Neural cell (in vitro differentiated cells): ENCODE results near the gene TEX38. TPM values are rescaled to one million over a fixed set of nuclear protein-coding genes. Genes with fewer than 3 reads are reported as not detected.
"Not testable (repeated sequence)": the region's sequence is repeated elsewhere in the genome, so short reads cannot be mapped to it uniquely, and the experiment has no call there.

Source experiments
- H2AFZ ChIP-seq: fragments of 200-600, 300-800 bp; sonication (generic), shearing (Covaris generic); 2 replicates; pipeline ENCODE4 v1.6.0; 2014; ENCODE audit warnings: low read depth, mild to moderate bottlenecking, antibody characterized with exemption, low read length, moderate library complexity
- H3F3A ChIP-seq: fragments of 200-600 bp; shearing (Covaris generic); 2 replicates; pipeline ENCODE4 v1.6.1; 2016; ENCODE audit warnings: mild to moderate bottlenecking, moderate library complexity, mixed read lengths, antibody characterized with exemption, low read length; ENCODE audit not compliant: insufficient read depth, poor library complexity, severe bottlenecking
- H3K27ac ChIP-seq: fragments of 200-600, 300-800 bp; sonication (generic), shearing (Covaris generic); 2 replicates; pipeline ENCODE4 v1.5.1; 2014; ENCODE audit warnings: mild to moderate bottlenecking, low read length, moderate library complexity
- H3K27me3 ChIP-seq: fragments of 300-800, 200-600 bp; sonication (generic), shearing (Covaris generic); 2 replicates; pipeline ENCODE4 v1.6.0; 2014; ENCODE audit warnings: mild to moderate bottlenecking, low read depth, low read length, moderate library complexity; ENCODE audit not compliant: insufficient read depth
- H3K36me3 ChIP-seq: fragments of 300-800, 200-600 bp; sonication (generic), shearing (Covaris generic); 2 replicates; pipeline ENCODE4 v1.5.1; 2014; ENCODE audit warnings: mild to moderate bottlenecking, antibody characterized with exemption, low read length, moderate library complexity; ENCODE audit not compliant: insufficient read depth
- H3K4me2 ChIP-seq: fragments of 300-800, 200-600 bp; sonication (generic), shearing (Covaris generic); 2 replicates; pipeline ENCODE4 v1.6.0; 2014; ENCODE audit warnings: mild to moderate bottlenecking, low read length
- H3K4me3 ChIP-seq: fragments of 300-800, 200-600 bp; sonication (generic), shearing (Covaris generic); 2 replicates; pipeline ENCODE4 v1.5.1; 2014; ENCODE audit warnings: mild to moderate bottlenecking, low read length, moderate library complexity
- H3K79me2 ChIP-seq: fragments of 200-600 bp; shearing (Covaris generic); replicated peaks from 2 replicates; pipeline ENCODE4 v1.6.0; 2014; ENCODE audit warnings: mild to moderate bottlenecking, low read length, moderate library complexity; ENCODE audit not compliant: insufficient read depth
- H3K9ac ChIP-seq: fragments of 300-800, 200-600 bp; sonication (generic), shearing (Covaris generic); 2 replicates; pipeline ENCODE4 v1.6.1; 2016; ENCODE audit warnings: mild to moderate bottlenecking, low read length, mixed read lengths
- H3K9me2 ChIP-seq: fragments of 200-600 bp; shearing (Covaris generic); 2 replicates; pipeline ENCODE4 v1.6.1; 2016; ENCODE audit warnings: mild to moderate bottlenecking, low read length, mixed read lengths; ENCODE audit not compliant: insufficient read depth
- H3K9me3 ChIP-seq: fragments of 200-600, 300-800 bp; sonication (generic), shearing (Covaris generic); 2 replicates; pipeline ENCODE4 v1.6.1; 2016; ENCODE audit warnings: mild to moderate bottlenecking, mixed run types, low read length, moderate library complexity, mixed read lengths
- H4K20me1 ChIP-seq: fragments of 200-600 bp; shearing (Covaris generic); 2 replicates; pipeline ENCODE4 v1.6.1; 2016; ENCODE audit warnings: mild to moderate bottlenecking, mixed run types; ENCODE audit not compliant: insufficient read depth
- EP300 ChIP-seq: fragments of 450-650 bp; conservative IDR thresholded peaks from 2 replicates; pipeline ENCODE4 v1.6.1; 2014; ENCODE audit warnings: antibody characterized with exemption, mild to moderate bottlenecking, moderate library complexity; ENCODE audit not compliant: poor library complexity, severe bottlenecking
- EZH2 ChIP-seq: fragments of 200-600, 300-800 bp; shearing (Covaris generic), sonication (generic); IDR thresholded peaks from 2 replicates; pipeline ENCODE4 v1.6.1; 2014; ENCODE audit warnings: antibody characterized with exemption, low read length, borderline replicate concordance, mild to moderate bottlenecking; ENCODE audit not compliant: insufficient read depth, poor library complexity, severe bottlenecking
- MXI1 ChIP-seq: fragments of 450-650 bp; conservative IDR thresholded peaks from 2 replicates; pipeline ENCODE4 v1.6.1; 2014; ENCODE audit warnings: antibody characterized with exemption, mild to moderate bottlenecking; ENCODE audit not compliant: poor library complexity, severe bottlenecking
- POLR2AphosphoS5 ChIP-seq: IDR thresholded peaks from 2 replicates; pipeline ENCODE4 v1.6.1; 2012
- RAD21 ChIP-seq: fragments of 450-650 bp; conservative IDR thresholded peaks from 2 replicates; pipeline ENCODE4 v1.6.1; 2014; ENCODE audit warnings: antibody characterized with exemption, mild to moderate bottlenecking, moderate library complexity
- SMC3 ChIP-seq: fragments of 450-650 bp; conservative IDR thresholded peaks from 2 replicates; pipeline ENCODE4 v1.6.1; 2014; ENCODE audit warnings: antibody characterized with exemption, mild to moderate bottlenecking, moderate library complexity; ENCODE audit not compliant: poor library complexity
- TAF1 ChIP-seq: IDR thresholded peaks from 2 replicates; pipeline ENCODE4 v1.6.1; 2012; ENCODE audit warnings: low read depth
- polyA plus RNA-seq: library from polyadenylated mRNA; depleted of rRNA; stranded (reverse); fragments of >200 nt; gene quantifications from 2 replicates; pipeline ENCODE4 v1.2.3, GENCODE V29; 2014
- TF ChIP-seq, protein P1 (sequence below): fragments of 450-650 bp; IDR thresholded peaks from 2 replicates; pipeline ENCODE4 v1.5.1; 2014; ENCODE audit warnings: antibody characterized with exemption, mild to moderate bottlenecking, moderate library complexity; ENCODE audit not compliant: poor library complexity, severe bottlenecking
- TF ChIP-seq, protein P2 (sequence below): IDR thresholded peaks from 2 replicates; pipeline ENCODE4 v1.6.1; 2012; ENCODE audit warnings: borderline replicate concordance

The TEX38 gene
- polyA plus RNA-seq, 1 donor from 2014 or later = not detected

DNA sequence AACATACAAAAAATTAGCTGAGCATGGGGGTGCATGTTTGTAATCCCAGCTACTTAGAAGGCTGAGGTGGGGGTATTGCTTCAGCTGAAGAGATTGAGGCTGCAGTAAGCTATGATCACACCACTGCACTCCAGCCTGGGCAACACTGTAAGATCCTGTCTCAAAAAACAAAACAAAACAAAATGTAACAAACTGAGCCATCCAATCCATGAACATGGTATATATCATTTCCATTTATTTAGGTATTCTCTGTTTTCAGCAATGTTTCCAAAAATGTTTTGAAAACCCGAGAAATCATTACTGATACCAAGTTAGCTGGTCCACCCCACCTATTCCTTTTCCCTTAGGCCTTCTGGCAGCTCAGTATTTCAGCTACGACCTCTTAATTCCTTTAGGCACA is 21.9 kb upstream of the TEX38 start:
- H3K27ac ChIP-seq = no peak overlapping the region
- H2AFZ ChIP-seq = no peak overlapping the region
- H4K20me1 ChIP-seq = no peaks in the 10 kb centered on the region
- no peak for TF ChIP-seq POLR2AphosphoS5
- TF ChIP-seq, protein P1, sequence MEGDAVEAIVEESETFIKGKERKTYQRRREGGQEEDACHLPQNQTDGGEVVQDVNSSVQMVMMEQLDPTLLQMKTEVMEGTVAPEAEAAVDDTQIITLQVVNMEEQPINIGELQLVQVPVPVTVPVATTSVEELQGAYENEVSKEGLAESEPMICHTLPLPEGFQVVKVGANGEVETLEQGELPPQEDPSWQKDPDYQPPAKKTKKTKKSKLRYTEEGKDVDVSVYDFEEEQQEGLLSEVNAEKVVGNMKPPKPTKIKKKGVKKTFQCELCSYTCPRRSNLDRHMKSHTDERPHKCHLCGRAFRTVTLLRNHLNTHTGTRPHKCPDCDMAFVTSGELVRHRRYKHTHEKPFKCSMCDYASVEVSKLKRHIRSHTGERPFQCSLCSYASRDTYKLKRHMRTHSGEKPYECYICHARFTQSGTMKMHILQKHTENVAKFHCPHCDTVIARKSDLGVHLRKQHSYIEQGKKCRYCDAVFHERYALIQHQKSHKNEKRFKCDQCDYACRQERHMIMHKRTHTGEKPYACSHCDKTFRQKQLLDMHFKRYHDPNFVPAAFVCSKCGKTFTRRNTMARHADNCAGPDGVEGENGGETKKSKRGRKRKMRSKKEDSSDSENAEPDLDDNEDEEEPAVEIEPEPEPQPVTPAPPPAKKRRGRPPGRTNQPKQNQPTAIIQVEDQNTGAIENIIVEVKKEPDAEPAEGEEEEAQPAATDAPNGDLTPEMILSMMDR = no peak
- no peak for TF ChIP-seq RAD21
- TF ChIP-seq, protein P2, sequence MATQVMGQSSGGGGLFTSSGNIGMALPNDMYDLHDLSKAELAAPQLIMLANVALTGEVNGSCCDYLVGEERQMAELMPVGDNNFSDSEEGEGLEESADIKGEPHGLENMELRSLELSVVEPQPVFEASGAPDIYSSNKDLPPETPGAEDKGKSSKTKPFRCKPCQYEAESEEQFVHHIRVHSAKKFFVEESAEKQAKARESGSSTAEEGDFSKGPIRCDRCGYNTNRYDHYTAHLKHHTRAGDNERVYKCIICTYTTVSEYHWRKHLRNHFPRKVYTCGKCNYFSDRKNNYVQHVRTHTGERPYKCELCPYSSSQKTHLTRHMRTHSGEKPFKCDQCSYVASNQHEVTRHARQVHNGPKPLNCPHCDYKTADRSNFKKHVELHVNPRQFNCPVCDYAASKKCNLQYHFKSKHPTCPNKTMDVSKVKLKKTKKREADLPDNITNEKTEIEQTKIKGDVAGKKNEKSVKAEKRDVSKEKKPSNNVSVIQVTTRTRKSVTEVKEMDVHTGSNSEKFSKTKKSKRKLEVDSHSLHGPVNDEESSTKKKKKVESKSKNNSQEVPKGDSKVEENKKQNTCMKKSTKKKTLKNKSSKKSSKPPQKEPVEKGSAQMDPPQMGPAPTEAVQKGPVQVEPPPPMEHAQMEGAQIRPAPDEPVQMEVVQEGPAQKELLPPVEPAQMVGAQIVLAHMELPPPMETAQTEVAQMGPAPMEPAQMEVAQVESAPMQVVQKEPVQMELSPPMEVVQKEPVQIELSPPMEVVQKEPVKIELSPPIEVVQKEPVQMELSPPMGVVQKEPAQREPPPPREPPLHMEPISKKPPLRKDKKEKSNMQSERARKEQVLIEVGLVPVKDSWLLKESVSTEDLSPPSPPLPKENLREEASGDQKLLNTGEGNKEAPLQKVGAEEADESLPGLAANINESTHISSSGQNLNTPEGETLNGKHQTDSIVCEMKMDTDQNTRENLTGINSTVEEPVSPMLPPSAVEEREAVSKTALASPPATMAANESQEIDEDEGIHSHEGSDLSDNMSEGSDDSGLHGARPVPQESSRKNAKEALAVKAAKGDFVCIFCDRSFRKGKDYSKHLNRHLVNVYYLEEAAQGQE = no peak
- TF ChIP-seq SMC3 = no peak
- TF ChIP-seq EZH2 = no peak
- TF ChIP-seq TAF1 = no peak
- TF ChIP-seq EP300 = no peak
- no peak for TF ChIP-seq MXI1
- H3K9me2 ChIP-seq = no peaks in the 10 kb centered on the region
- H3K36me3 ChIP-seq = peaks cover 19% of the 10 kb centered on the region
- peaks cover 6% of the 10 kb centered on the region for H3K9me3 ChIP-seq
- H3K4me2 ChIP-seq = no peak overlapping the region
- H3F3A ChIP-seq = no peaks in the 10 kb centered on the region
- no peaks in the 10 kb centered on the region for H3K27me3 ChIP-seq
- no peaks in the 10 kb centered on the region for H3K79me2 ChIP-seq
- H3K4me3 ChIP-seq = no peak overlapping the region
- H3K9ac ChIP-seq = no peak overlapping the region

DNA sequence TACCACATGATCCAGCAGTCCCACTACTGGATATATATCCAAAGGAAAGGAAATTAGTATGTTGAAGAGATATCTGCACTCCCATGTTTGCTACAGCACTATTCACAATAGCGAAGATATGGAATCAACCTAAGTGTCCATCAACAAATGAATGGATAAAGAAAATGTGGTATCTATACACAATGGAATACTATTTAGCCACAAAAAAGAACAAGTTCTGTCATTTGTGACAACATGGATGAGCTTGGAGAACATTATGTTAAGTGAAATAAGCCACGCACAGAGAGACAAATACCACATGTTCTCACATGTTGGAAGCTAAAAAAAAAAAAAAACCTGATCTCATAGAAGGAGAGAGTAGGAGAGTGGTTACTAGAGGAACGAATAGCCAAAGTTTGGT is 21.2 kb upstream of the TEX38 start:
- H3K9me2 ChIP-seq = no peaks in the 10 kb centered on the region
- no peak overlapping the region for H3K27ac ChIP-seq
- TF ChIP-seq, protein P2 = no peak
- TF ChIP-seq EZH2 (no peak), RAD21 (no peak), SMC3 (no peak), TAF1 (no peak), MXI1 (no peak), POLR2AphosphoS5 (no peak), EP300 (no peak)
- TF ChIP-seq, protein P1 = no peak
- H4K20me1 ChIP-seq = no peaks in the 10 kb centered on the region
- H3K4me2 ChIP-seq = no peak overlapping the region
- no peaks in the 10 kb centered on the region for H3K79me2 ChIP-seq
- peaks cover 6% of the 10 kb centered on the region for H3K9me3 ChIP-seq
- no peaks in the 10 kb centered on the region for H3F3A ChIP-seq
- H3K4me3 ChIP-seq = no peak overlapping the region
- no peaks in the 10 kb centered on the region for H3K27me3 ChIP-seq
- H3K9ac ChIP-seq = no peak overlapping the region
- H3K36me3 ChIP-seq = peaks cover 19% of the 10 kb centered on the region
- no peak overlapping the region for H2AFZ ChIP-seq

DNA sequence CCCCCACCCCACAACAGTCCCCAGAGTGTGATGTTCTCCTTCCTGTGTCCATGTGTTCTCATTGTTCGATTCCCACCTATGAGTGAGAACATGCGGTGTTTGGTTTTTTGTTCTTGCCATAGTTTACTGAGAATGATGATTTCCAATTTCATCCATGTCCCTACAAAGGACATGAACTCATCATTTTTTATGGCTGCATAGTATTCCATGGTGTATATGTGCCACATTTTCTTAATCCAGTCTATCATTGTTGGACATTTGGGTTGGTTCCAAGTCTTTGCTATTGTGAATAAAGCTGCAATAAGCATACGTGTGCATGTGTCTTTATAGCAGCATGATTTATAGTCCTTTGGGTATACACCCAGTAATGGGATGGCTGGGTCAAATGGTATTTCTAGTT is 20.5 kb upstream of the TEX38 start:
- not testable (repeated sequence) for H3K27me3 ChIP-seq, H3K27ac ChIP-seq, H3K79me2 ChIP-seq, H3K9me3 ChIP-seq, H3K4me2 ChIP-seq, H3F3A ChIP-seq, H3K4me3 ChIP-seq, H3K9ac ChIP-seq, H2AFZ ChIP-seq, H3K9me2 ChIP-seq, H4K20me1 ChIP-seq
- H3K36me3 ChIP-seq = peaks cover 19% of the 10 kb centered on the region
